HAP-1 (cell line): ENCODE data around the gene TMEM223.
"Not testable (repeated sequence)": the region's sequence is repeated elsewhere in the genome, so short reads cannot be mapped to it uniquely, and the experiment has no call there.

Experiments
- DNase-seq, 2 experiments: peaks; one replicate each; pipeline ENCODE4 v3.0.0-alpha.2; 2016 to 2020; ENCODE audit warnings: low spot score in 2 of 2
- H3K27me3 ChIP-seq: fragments of 250-450 bp; sonication (Bioruptor Pico); 2 replicates; pipeline ENCODE4 v1.5.1; 2020; ENCODE audit warnings: low read depth, mild to moderate bottlenecking, moderate library complexity
- H3K36me3 ChIP-seq: fragments of 250-450 bp; sonication (Bioruptor Pico); replicated peaks from 2 replicates; pipeline ENCODE4 v1.5.1; 2020; ENCODE audit warnings: mild to moderate bottlenecking
- H3K4me1 ChIP-seq: fragments of 250-450 bp; sonication (Bioruptor Pico); 2 replicates; pipeline ENCODE4 v1.5.1; 2020; ENCODE audit warnings: mild to moderate bottlenecking
- H3K4me3 ChIP-seq: fragments of 250-450 bp; sonication (Bioruptor Pico); 2 replicates; pipeline ENCODE4 v1.5.1; 2020; ENCODE audit warnings: mild to moderate bottlenecking, moderate library complexity
- H3K9me3 ChIP-seq: fragments of 250-450 bp; sonication (Bioruptor Pico); 2 replicates; pipeline ENCODE4 v1.5.1; 2020; ENCODE audit warnings: mild to moderate bottlenecking, moderate library complexity
- in situ Hi-C: fragments of 300-500 bp; cut with MboI; formaldehyde crosslinking; loops from 3 replicates; pipeline ENCODE4 v1.14.3; 2020; ENCODE audit warnings: low sequenced_read_pairs, inconsistent platforms, mixed read lengths

TMEM223 gene

DNA sequence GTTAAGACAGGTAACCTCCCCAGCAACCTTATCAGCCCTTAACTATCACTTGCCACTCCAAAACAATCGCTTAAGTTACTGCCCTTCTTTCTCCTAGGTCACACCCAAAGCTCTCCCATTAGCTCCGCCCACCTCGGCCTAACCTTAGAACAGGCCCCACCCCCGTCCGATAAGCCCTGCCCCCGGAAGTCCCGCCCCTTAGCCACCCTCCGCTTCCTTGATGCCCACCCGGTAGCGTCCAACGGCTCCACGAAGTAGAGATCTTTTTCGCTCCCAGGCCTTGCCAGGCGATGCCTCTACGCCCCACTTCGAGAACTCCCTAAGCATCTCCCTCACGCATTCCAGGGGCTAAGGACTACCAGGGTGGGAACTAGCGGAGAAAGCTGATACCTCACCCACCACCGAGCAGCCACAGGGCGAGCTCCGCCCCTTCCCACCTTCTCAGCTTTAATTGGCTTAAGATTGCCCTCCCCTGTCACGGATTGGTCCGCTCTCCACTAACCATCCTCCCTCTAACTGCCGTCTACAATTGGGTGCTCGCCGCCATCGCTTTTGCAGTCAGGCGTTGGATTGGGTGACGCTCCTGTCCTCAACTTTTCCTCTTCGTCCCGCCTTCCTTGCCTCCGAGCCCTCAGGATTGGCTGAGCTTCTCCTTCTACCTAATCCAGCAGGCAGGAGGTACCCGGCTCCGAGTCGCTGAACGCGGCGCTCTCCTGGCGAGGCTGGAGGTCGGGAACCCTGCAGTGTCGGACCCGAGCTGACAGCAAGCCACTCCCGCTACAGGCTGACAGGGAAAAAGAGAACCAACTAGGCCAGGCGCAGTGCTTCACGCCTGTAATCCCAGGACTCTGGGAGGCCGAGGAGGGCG is 37.8 kb downstream of the TMEM223 start, which contains the start of gene ZBTB3:
TSS of gene ZBTB3 (minus strand) at position 425 of the 868 bp plus-strand sequence. CDS start 496 bp downstream, outside the sequence.
- Histone ChIP-seq H3K27me3 (no peaks in the 10 kb centered on the region), H3K36me3 (peaks cover 15% of the 10 kb centered on the region), H3K4me3 (peak within 1 kb of the TSS; percentile 89), H3K9me3 (no peaks in the 10 kb centered on the region), H3K4me1 (peaks cover 3% of the 10 kb centered on the region)
- DNase-seq = peak; percentile 98 to 100
- in situ Hi-C loops = no loop called here

- in situ Hi-C loops = no loop called here
- DNase-seq = no peak
- Histone ChIP-seq H3K36me3 (peaks cover 15% of the 10 kb centered on the region), H3K4me3 (peak overlapping the region; percentile 89), H3K27me3 (no peaks in the 10 kb centered on the region), H3K4me1 (peaks cover 8% of the 10 kb centered on the region), H3K9me3 (no peaks in the 10 kb centered on the region)
Measured at GRCh38 chr11:62752994-62753735, 38.6 kb downstream of the TMEM223 start.

GRCh38 chr11:62752177-62752785 is 39.5 kb downstream of the TMEM223 start:
- no peak overlapping the region for H3K4me3 ChIP-seq
- no peaks in the 10 kb centered on the region for H3K9me3 ChIP-seq
- DNase-seq = no peak
- peaks cover 17% of the 10 kb centered on the region for H3K4me1 ChIP-seq
- H3K27me3 ChIP-seq = no peaks in the 10 kb centered on the region
- in situ Hi-C loops = no loop called here
- H3K36me3 ChIP-seq = peaks cover 15% of the 10 kb centered on the region

GRCh38 chr11:62749931-62750330 is 41.9 kb downstream of the TMEM223 start:
- in situ Hi-C loops, DNase-seq, H3K27me3 ChIP-seq, H3K4me3 ChIP-seq, H3K9me3 ChIP-seq: not testable (repeated sequence)
- Histone ChIP-seq H3K4me1 (peaks cover 17% of the 10 kb centered on the region), H3K36me3 (peaks cover 15% of the 10 kb centered on the region)

- in situ Hi-C loops = no loop called here
- H3K27me3 ChIP-seq = no peaks in the 10 kb centered on the region
- no peak overlapping the region for H3K4me3 ChIP-seq
- peaks cover 8% of the 10 kb centered on the region for H3K36me3 ChIP-seq
- DNase-seq = no peak
- H3K9me3 ChIP-seq = no peaks in the 10 kb centered on the region
- H3K4me1 ChIP-seq = peaks cover 14% of the 10 kb centered on the region
Measured at GRCh38 chr11:62747475-62748160, 44.2 kb downstream of the TMEM223 start.
